H1 (cell line): ENCODE measurements around the gene MAP1B.

ENCODE experiments used
- BRCA1 ChIP-seq: IDR thresholded peaks from 2 replicates; pipeline ENCODE4 v1.6.1; 2012; ENCODE audit warnings: low read depth, low read length, improper control_type of control experiment
- CHD1 ChIP-seq: IDR thresholded peaks from 2 replicates; pipeline ENCODE4 v1.6.1; 2012; ENCODE audit warnings: low read depth, low read length, improper control_type of control experiment
- HDAC2 ChIP-seq, 2 experiments: fragments of 300-600 bp in 1 of 2; sonication (generic) in 1 of 2; IDR thresholded peaks; 2 replicates each; pipeline ENCODE4 v1.6.1; 2011 to 2012; ENCODE audit warnings: low read depth in 2 of 2, low read length in 2 of 2, mild to moderate bottlenecking in 2 of 2, moderate library complexity in 2 of 2, borderline replicate concordance in 1 of 2, inconsistent platforms in 1 of 2
- JUN ChIP-seq: IDR thresholded peaks from 2 replicates; pipeline ENCODE4 v1.6.1; 2011; ENCODE audit warnings: low read depth, mild to moderate bottlenecking, improper control_type of control experiment, low read length
- JUND ChIP-seq: IDR thresholded peaks from 2 replicates; pipeline ENCODE4 v1.6.1; 2011; ENCODE audit warnings: mild to moderate bottlenecking, improper control_type of control experiment, low read length
- POLR2A ChIP-seq, 2 experiments: IDR thresholded peaks; 1 replicate in 1 of 2; 2 replicates in 1 of 2; pipeline ENCODE4 v1.6.1; 2011; ENCODE audit warnings: low read depth in 2 of 2, low read length in 2 of 2, mild to moderate bottlenecking in 2 of 2; ENCODE audit errors: control extremely low read depth in 1 of 2
- RAD21 ChIP-seq, 2 experiments: IDR thresholded peaks in 1 of 2; conservative IDR thresholded peaks in 1 of 2; 2 replicates each; pipeline ENCODE4 v1.6.1; 2011; ENCODE audit warnings: low read depth in 2 of 2, low read length in 2 of 2, improper control_type of control experiment in 1 of 2, inconsistent platforms in 1 of 2, mild to moderate bottlenecking in 1 of 2, moderate library complexity in 1 of 2
- SRF ChIP-seq: IDR thresholded peaks from 2 replicates; pipeline ENCODE4 v1.6.1; 2011; ENCODE audit warnings: mild to moderate bottlenecking, low read depth, low read length, moderate library complexity
- TAF1 ChIP-seq: IDR thresholded peaks from 2 replicates; pipeline ENCODE4 v1.6.1; 2011; ENCODE audit warnings: mild to moderate bottlenecking, low read depth, low read length
- TEAD4 ChIP-seq: IDR thresholded peaks from 2 replicates; pipeline ENCODE4 v1.6.1; 2012; ENCODE audit warnings: low read depth, low read length, inconsistent platforms, mixed read lengths
- TF ChIP-seq, protein P1 (sequence below): IDR thresholded peaks from 2 replicates; pipeline ENCODE4 v1.6.1; 2011; ENCODE audit warnings: low read depth, mild to moderate bottlenecking, low read length; ENCODE audit not compliant: insufficient read depth
- TF ChIP-seq, protein P2 (sequence below), 3 experiments: IDR thresholded peaks; 1 replicate in 2 of 3; 2 replicates in 1 of 3; pipeline versions ENCODE4 v1.5.1 to v1.6.1; 2011; ENCODE audit warnings: low read length in 3 of 3, mild to moderate bottlenecking in 3 of 3, inconsistent platforms in 2 of 3, low read depth in 1 of 3, moderate library complexity in 1 of 3; ENCODE audit not compliant: insufficient read depth in 1 of 3; ENCODE audit errors: control extremely low read depth in 1 of 3

DNA sequence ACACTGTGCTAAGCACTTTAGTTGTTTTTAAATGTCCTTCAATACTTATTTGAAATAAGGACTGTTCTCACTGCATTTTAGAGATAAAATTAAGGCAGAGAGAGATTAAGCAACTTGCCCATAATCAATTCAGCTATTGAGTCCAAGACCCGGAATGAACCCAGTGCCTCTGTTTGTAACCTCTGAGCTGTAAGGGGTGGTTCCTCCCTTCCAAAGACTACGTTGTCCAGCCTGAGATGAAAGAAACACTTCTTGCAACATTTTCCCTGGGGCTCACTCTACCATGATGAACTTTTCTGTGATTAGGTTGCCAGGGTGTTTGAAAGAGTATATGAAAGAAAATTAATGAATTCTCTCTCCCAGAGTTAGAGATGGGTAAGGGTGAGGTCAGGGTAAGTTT lies 22.0 kb upstream of the MAP1B start:
- TF ChIP-seq JUN (no peak), TEAD4 (no peak), POLR2A (IDR thresholded peaks at IDR 0.05; ENCODE audit: control extremely low read depth in 1 of 2, low read depth in 2 of 2, low read length in 2 of 2) (no peak), HDAC2 (IDR thresholded peaks at IDR 0.05; ENCODE audit: borderline replicate concordance in 1 of 2, low read depth in 2 of 2, low read length in 2 of 2) (no peak), RAD21 (IDR thresholded peaks at IDR 0.05 in 1 of 2, conservative IDR thresholded peaks at IDR 0.05 in 1 of 2; ENCODE audit: low read depth in 2 of 2, low read length in 2 of 2) (no peak), SRF (no peak), TAF1 (no peak), BRCA1 (no peak), JUND (no peak), CHD1 (no peak)
- TF ChIP-seq, protein P1, sequence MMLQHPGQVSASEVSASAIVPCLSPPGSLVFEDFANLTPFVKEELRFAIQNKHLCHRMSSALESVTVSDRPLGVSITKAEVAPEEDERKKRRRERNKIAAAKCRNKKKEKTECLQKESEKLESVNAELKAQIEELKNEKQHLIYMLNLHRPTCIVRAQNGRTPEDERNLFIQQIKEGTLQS = no peak
- TF ChIP-seq, protein P2, sequence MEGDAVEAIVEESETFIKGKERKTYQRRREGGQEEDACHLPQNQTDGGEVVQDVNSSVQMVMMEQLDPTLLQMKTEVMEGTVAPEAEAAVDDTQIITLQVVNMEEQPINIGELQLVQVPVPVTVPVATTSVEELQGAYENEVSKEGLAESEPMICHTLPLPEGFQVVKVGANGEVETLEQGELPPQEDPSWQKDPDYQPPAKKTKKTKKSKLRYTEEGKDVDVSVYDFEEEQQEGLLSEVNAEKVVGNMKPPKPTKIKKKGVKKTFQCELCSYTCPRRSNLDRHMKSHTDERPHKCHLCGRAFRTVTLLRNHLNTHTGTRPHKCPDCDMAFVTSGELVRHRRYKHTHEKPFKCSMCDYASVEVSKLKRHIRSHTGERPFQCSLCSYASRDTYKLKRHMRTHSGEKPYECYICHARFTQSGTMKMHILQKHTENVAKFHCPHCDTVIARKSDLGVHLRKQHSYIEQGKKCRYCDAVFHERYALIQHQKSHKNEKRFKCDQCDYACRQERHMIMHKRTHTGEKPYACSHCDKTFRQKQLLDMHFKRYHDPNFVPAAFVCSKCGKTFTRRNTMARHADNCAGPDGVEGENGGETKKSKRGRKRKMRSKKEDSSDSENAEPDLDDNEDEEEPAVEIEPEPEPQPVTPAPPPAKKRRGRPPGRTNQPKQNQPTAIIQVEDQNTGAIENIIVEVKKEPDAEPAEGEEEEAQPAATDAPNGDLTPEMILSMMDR (IDR thresholded peaks at IDR 0.05; ENCODE audit: control extremely low read depth in 1 of 3, insufficient read depth in 1 of 3, low read depth in 1 of 3, low read length in 3 of 3) = no peak
